ENCODE data around the gene BAD. TPM values are rescaled to one million over a fixed set of nuclear protein-coding genes. Genes with fewer than 3 reads are reported as not detected.

BAD gene
- total and polyA plus RNA-seq, 2 donors (not counting 1 experiment from before 2014, with no cell fraction given), result 24.0 to 39.1 TPM

GRCh38 chr11:64227405-64227956 lies 57.0 kb downstream of the BAD start:
- DNase-seq, result no peak
- CTCF ChIA-PET, result interaction anchor here (1.5 to 5.2 kb wide), 4 partner anchors 16 to 128 kb away, joined by 4 to 70 read pairs (median 6); partner anchors contain the start of gene FERMT3

More at GRCh38 chr11:64227405-64227956, 57.0 kb downstream of the BAD start:
- no peaks in the 10 kb centered on the region for H3K27me3 ChIP-seq (replicated peaks in 1 of 4; ENCODE audit: control extremely low read depth in 1 of 4, control insufficient read depth in 3 of 4, insufficient read depth in 4 of 4, low read length in 3 of 4)
- peaks cover 0 to 16% of the 10 kb centered on the region in 2 experiments for H3K36me3 ChIP-seq (replicated peaks in 1 of 2; ENCODE audit: control extremely low read depth in 1 of 2, control insufficient read depth in 1 of 2, extremely low read depth in 1 of 2, insufficient read depth in 2 of 2, low read length in 1 of 2)
- no peak for ATAC-seq (ENCODE audit: low read depth)
- no peaks in the 10 kb centered on the region for H3K9me3 ChIP-seq (ENCODE audit: control extremely low read depth in 1 of 3, control insufficient read depth in 2 of 3, insufficient read depth in 1 of 3, low read length in 2 of 3)
- H3K27ac ChIP-seq (ENCODE audit: low read length in 2 of 2), result peak overlapping the region; percentile 82 to 86
- H3K4me3 ChIP-seq (ENCODE audit: control extremely low read depth in 1 of 5, extremely low read depth in 1 of 5, insufficient read depth in 1 of 5, low read depth in 2 of 5, low read length in 4 of 5), result peak overlapping the region; percentile 35 to 97 (median 92)
- Mint-ChIP-seq H3K9me3 (ENCODE audit: insufficient read depth) (no peaks in the 10 kb centered on the region), H3K4me3 (peak overlapping the region; percentile 91), H3K4me1 (peaks cover 56% of the 10 kb centered on the region), H3K27me3 (no peaks in the 10 kb centered on the region), H3K27ac (peak overlapping the region; percentile 93)
- POLR2A ChIA-PET, result interaction anchor here (0.5 to 6.3 kb wide), 7 partner anchors 14 to 90 kb away, joined by 3 to 78 read pairs (median 3); partner anchors contain the start of genes ESRRA, FERMT3, FKBP2 and PPP1R14B
- intact Hi-C loops (cut with micrococcal nuclease), result no loop called here
- H3K4me2 ChIP-seq (replicated peaks; ENCODE audit: low read depth, low read length, poor library complexity, severe bottlenecking), result peak overlapping the region; percentile 98
- TF ChIP-seq CTCF (IDR thresholded peaks at IDR 0.05) (no peak), EZH2 (IDR thresholded peaks at IDR 0.05; ENCODE audit: borderline replicate concordance, insufficient read depth, low read depth, low read length, poor library complexity, severe bottlenecking) (no peak)
- 88% methylated on average over 1 of the region's 3 CpGs for WGBS (ENCODE audit: insufficient coverage)
- H3K9ac ChIP-seq (ENCODE audit: low read length), result peak overlapping the region; percentile 85
- peaks cover 29% of the 10 kb centered on the region for H3K79me2 ChIP-seq (ENCODE audit: control insufficient read depth, insufficient read depth, low read length)
- H2AFZ ChIP-seq (ENCODE audit: insufficient read depth, low read depth, low read length, poor library complexity, severe bottlenecking), result no peak overlapping the region
- peaks cover 34 to 56% of the 10 kb centered on the region in 2 donors for H3K4me1 ChIP-seq (ENCODE audit: control insufficient read depth in 2 of 2, insufficient read depth in 2 of 2, low read length in 2 of 2)
- peaks cover 6% of the 10 kb centered on the region for H4K20me1 ChIP-seq (ENCODE audit: control insufficient read depth, insufficient read depth, low read length, poor library complexity, severe bottlenecking)

Measured in B cell (primary cell).